GM19467 (cell line): ENCODE results near the gene ZNF836.

ENCODE experiments used
- ATAC-seq: cut with Tn5 transposase; IDR thresholded peaks from one replicate; pipeline ENCODE4 v1.9.1; 2021; ENCODE audit warnings: mild to moderate bottlenecking, moderate library complexity; ENCODE audit not compliant: unreplicated experiment

Gene ZNF836

GRCh38 chr19:52188822-52189734 lies 17.7 kb upstream of the ZNF836 start:
- ATAC-seq: no peak

DNA sequence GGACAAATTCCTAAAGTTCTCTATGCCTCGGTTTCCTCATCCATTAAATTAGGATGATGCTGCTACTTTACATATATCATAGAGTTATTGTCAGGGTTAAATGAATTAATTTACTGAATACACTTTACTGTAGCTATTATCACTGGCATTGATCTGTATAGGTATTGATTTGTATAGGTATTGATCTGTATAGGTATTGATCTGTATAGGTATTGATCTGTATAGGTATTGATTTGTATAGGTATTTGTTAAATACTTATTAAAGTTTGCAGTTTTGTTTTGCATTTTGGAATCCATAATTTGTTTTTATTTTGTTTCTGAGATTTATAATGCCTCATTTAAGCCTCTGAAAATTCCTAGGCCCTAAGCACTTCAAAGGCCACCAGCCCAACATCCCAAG lies 16.0 kb upstream of the ZNF836 start:
- ATAC-seq: no peak

- ATAC-seq: no peak
These were observed 5.2 kb upstream of the ZNF836 start for GRCh38 chr19:52176574-52176973.

GRCh38 chr19:52172347-52172746 lies 926 bp upstream of the ZNF836 start:
- no peak for ATAC-seq

- peak; percentile 23 for ATAC-seq
These were observed 529 bp downstream of the ZNF836 start for GRCh38 chr19:52170863-52171320.

GRCh38 chr19:52170304-52170703 lies 1.1 kb downstream of the ZNF836 start:
- no peak for ATAC-seq

- no peak for ATAC-seq
These were observed 15.6 kb downstream of the ZNF836 start for GRCh38 chr19:52155596-52156359.

GRCh38 chr19:52148256-52148655 lies 23.2 kb downstream of the ZNF836 start:
- no peak for ATAC-seq

- ATAC-seq: no peak
These were observed 29.3 kb downstream of the ZNF836 start for GRCh38 chr19:52142001-52142595.

- ATAC-seq: no peak
These were observed 30.2 kb downstream of the ZNF836 start for GRCh38 chr19:52141203-52141602.

GRCh38 chr19:52140032-52140710 lies 31.2 kb downstream of the ZNF836 start:
- peak; percentile 86 for ATAC-seq

GRCh38 chr19:52139252-52140031 lies 32.0 kb downstream of the ZNF836 start, which contains the start of gene ZNF616:
Gene ZNF616 (minus strand): TSS chr19:52139938. CDS start chr19:52130512, 9,426 bp downstream.
- peak; percentile 60 for ATAC-seq

GRCh38 chr19:52138983-52139251 lies 32.5 kb downstream of the ZNF836 start:
- ATAC-seq: no peak

GRCh38 chr19:52138278-52138982 lies 33.0 kb downstream of the ZNF836 start:
- ATAC-seq: no peak

GRCh38 chr19:52120286-52120685 lies 51.1 kb downstream of the ZNF836 start:
- no peak for ATAC-seq

- ATAC-seq: no peak
These were observed 55.8 kb downstream of the ZNF836 start for GRCh38 chr19:52115526-52116053.

DNA sequence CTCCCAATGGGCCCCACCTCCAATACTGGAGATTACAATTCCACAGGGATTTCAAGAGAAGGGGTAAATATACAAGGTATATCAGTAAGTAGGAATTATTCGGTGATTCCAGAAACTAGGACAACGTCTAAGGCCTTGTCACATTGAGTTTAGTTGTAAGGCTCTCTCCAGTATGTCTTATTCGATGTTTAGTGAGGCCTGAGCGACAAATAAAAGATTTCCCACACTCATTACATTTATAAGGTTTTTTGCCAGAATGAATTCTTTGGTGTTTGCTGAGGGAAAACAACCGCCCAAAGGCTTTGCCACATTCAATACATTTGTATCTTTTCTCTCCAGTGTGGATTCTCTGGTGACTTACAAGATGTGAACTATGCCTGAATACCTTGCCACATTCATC lies 56.7 kb downstream of the ZNF836 start:
- no peak for ATAC-seq

DNA sequence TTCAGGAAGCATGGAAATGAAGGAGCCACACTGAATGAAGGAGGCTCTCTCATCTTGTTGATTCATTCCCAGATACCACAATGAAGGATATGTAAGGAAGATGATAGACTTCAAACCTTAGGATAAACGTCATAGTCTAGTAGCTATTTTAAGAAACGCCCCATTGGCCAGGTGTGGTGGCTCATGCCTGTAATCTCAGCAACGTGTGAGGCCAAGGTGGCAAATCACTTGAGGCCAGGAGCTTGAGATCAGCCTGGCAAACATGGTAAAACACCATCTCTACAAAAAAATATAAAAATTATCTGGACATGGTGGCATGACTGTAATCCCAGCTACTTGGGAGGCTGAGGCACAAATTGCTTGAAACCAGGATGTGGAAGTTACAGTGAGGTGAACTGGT lies 58.8 kb downstream of the ZNF836 start:
- ATAC-seq: no peak

DNA sequence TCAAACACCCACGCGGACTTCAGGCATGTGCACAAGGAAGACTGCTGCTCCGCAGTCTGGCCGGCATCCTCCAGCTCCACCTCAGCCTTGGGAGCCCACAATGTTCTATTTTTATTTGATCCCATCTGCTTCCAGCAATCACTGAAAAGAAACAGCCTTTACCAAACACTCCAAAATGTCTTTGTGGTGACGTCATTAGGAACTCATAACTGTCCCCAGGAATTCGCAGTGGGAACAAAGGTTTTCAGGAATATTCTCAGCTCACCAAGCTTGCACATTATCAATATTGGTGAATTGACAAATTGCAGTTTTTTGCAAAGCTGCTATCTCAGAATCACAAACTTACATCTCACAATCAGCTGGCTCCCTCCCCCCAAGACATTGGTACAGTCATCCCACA lies 60.6 kb downstream of the ZNF836 start:
- no peak for ATAC-seq
